H9 (cell line): ENCODE results near the gene TMTC3. TPM values are rescaled to one million over a fixed set of nuclear protein-coding genes. Genes with fewer than 3 reads are reported as not detected.

Source experiments
- DNase-seq: peaks from one replicate; pipeline ENCODE4 v3.0.0-alpha.2; 2017
- H2AFZ ChIP-seq: one replicate; pipeline ENCODE4 v1.6.1; 2013; ENCODE audit warnings: mild to moderate bottlenecking, low read length, control low read depth, moderate library complexity
- H2AK5ac ChIP-seq: 2 replicates; pipeline ENCODE4 v1.6.1; 2013; ENCODE audit warnings: low read length, control low read depth, mixed read lengths; ENCODE audit not compliant: insufficient read length
- H2BK120ac ChIP-seq: one replicate; pipeline ENCODE4 v1.6.1; 2013; ENCODE audit warnings: low read depth, mild to moderate bottlenecking, low read length, control low read depth, inconsistent platforms; ENCODE audit not compliant: poor library complexity, severe bottlenecking
- H2BK12ac ChIP-seq: 2 replicates; pipeline ENCODE4 v1.6.1; 2013; ENCODE audit warnings: low read length, control low read depth, mixed read lengths, low read depth; ENCODE audit not compliant: insufficient read length
- H2BK15ac ChIP-seq: 2 replicates; pipeline ENCODE4 v1.6.1; 2013; ENCODE audit warnings: low read depth, low read length, control low read depth
- H2BK20ac ChIP-seq: one replicate; pipeline ENCODE4 v1.6.1; 2013; ENCODE audit warnings: low read depth, mild to moderate bottlenecking, low read length, control low read depth, inconsistent platforms; ENCODE audit not compliant: poor library complexity, severe bottlenecking
- H2BK5ac ChIP-seq: 2 replicates; pipeline ENCODE4 v1.6.1; 2013; ENCODE audit warnings: low read length, control low read depth, mixed read lengths; ENCODE audit not compliant: insufficient read length
- H3K14ac ChIP-seq: 2 replicates; pipeline ENCODE4 v1.6.1; 2013; ENCODE audit warnings: low read length, control low read depth; ENCODE audit not compliant: insufficient read depth
- H3K18ac ChIP-seq: 2 replicates; pipeline ENCODE4 v1.6.1; 2013; ENCODE audit warnings: low read depth, mild to moderate bottlenecking, mixed read lengths, low read length, control low read depth; ENCODE audit not compliant: insufficient read length
- H3K23ac ChIP-seq: 2 replicates; pipeline ENCODE4 v1.6.1; 2013; ENCODE audit warnings: low read length, control low read depth, mixed read lengths, low read depth; ENCODE audit not compliant: insufficient read length
- H3K23me2 ChIP-seq: 2 replicates; pipeline ENCODE4 v1.6.1; 2013; ENCODE audit warnings: low read depth, mild to moderate bottlenecking, mixed read lengths, low read length, control low read depth; ENCODE audit not compliant: insufficient read length, poor library complexity, severe bottlenecking
- H3K27ac ChIP-seq: 2 replicates; pipeline ENCODE4 v1.5.1; 2013; ENCODE audit warnings: low read length, control low read depth, mixed read lengths, low read depth; ENCODE audit not compliant: insufficient read length
- H3K27me3 ChIP-seq: 2 replicates; pipeline ENCODE4 v1.6.1; 2013; ENCODE audit warnings: low read length, control low read depth, inconsistent platforms; ENCODE audit not compliant: insufficient read depth
- H3K4ac ChIP-seq: 2 replicates; pipeline ENCODE4 v1.6.1; 2013; ENCODE audit warnings: low read depth, mild to moderate bottlenecking, control low read depth, inconsistent platforms, low read length, moderate library complexity
- H3K4me1 ChIP-seq: 2 replicates; pipeline ENCODE4 v1.6.1; 2013; ENCODE audit warnings: low read length, control low read depth, inconsistent platforms; ENCODE audit not compliant: insufficient read depth
- H3K4me2 ChIP-seq: 2 replicates; pipeline ENCODE4 v1.6.1; 2013; ENCODE audit warnings: low read length, control low read depth, mixed read lengths; ENCODE audit not compliant: insufficient read length, insufficient read depth
- H3K56ac ChIP-seq: 2 replicates; pipeline ENCODE4 v1.6.1; 2013; ENCODE audit warnings: low read depth, mild to moderate bottlenecking, mixed read lengths, low read length, control low read depth; ENCODE audit not compliant: insufficient read length
- H3K79me1 ChIP-seq: 2 replicates; pipeline ENCODE4 v1.6.1; 2013; ENCODE audit warnings: low read depth, mild to moderate bottlenecking, moderate library complexity, low read length, control low read depth, inconsistent platforms; ENCODE audit not compliant: insufficient read depth, poor library complexity, severe bottlenecking
- H3K79me2 ChIP-seq: 2 replicates; pipeline ENCODE4 v1.6.1; 2013; ENCODE audit warnings: low read length, control low read depth, inconsistent platforms; ENCODE audit not compliant: insufficient read depth
- H3K9ac ChIP-seq: 2 replicates; pipeline ENCODE4 v1.6.1; 2013; ENCODE audit warnings: low read length, control low read depth, mixed read lengths; ENCODE audit not compliant: insufficient read length; ENCODE audit errors: extremely low read depth
- H3K9me3 ChIP-seq: one replicate; pipeline ENCODE4 v1.6.1; 2013; ENCODE audit warnings: low read depth, low read length, inconsistent platforms; ENCODE audit not compliant: control insufficient read depth
- H3T11ph ChIP-seq: one replicate; pipeline ENCODE4 v1.6.1; 2013; ENCODE audit warnings: mild to moderate bottlenecking, low read length, control low read depth, inconsistent platforms
- H4K20me1 ChIP-seq: one replicate; pipeline ENCODE4 v1.6.1; 2013; ENCODE audit not compliant: control insufficient read depth, insufficient read length, insufficient read depth
- H4K5ac ChIP-seq: 2 replicates; pipeline ENCODE4 v1.6.1; 2013; ENCODE audit warnings: low read depth, mild to moderate bottlenecking, mixed read lengths, low read length, control low read depth; ENCODE audit not compliant: insufficient read length
- H4K8ac ChIP-seq: replicated peaks from 2 replicates; pipeline ENCODE4 v1.6.1; 2013; ENCODE audit warnings: low read length, control low read depth, mixed read lengths, low read depth; ENCODE audit not compliant: insufficient read length
- H4K91ac ChIP-seq: 2 replicates; pipeline ENCODE4 v1.6.1; 2013; ENCODE audit warnings: low read depth, mild to moderate bottlenecking, moderate library complexity, mixed read lengths, low read length, control low read depth; ENCODE audit not compliant: insufficient read length
- H3K27ac Mint-ChIP-seq, 3 experiments: 2 replicates in 2 of 3; 3 replicates in 1 of 3; pipeline ENCODE4 v1.8.0; 2020 to 2021; ENCODE audit warnings: mixed read lengths in 3 of 3, mild to moderate bottlenecking in 1 of 3, moderate library complexity in 1 of 3
- H3K27me3 Mint-ChIP-seq: 2 replicates; pipeline ENCODE4 v1.8.0; 2021; ENCODE audit warnings: low read depth, mild to moderate bottlenecking, moderate library complexity, mixed read lengths
- H3K36me3 Mint-ChIP-seq, 3 experiments: 2 replicates in 2 of 3; 3 replicates in 1 of 3; pipeline ENCODE4 v1.8.0; 2020 to 2021; ENCODE audit warnings: low read depth in 3 of 3, mixed read lengths in 3 of 3; ENCODE audit not compliant: insufficient read depth in 1 of 3
- H3K4me1 Mint-ChIP-seq, 2 experiments: 2 replicates each; pipeline ENCODE4 v1.8.0; 2020; ENCODE audit warnings: mixed read lengths in 2 of 2
- H3K4me3 Mint-ChIP-seq, 2 experiments: 2 replicates in 1 of 2; 3 replicates in 1 of 2; pipeline ENCODE4 v1.8.0; 2020 to 2021; ENCODE audit warnings: mild to moderate bottlenecking in 2 of 2, mixed read lengths in 2 of 2, moderate library complexity in 1 of 2
- H3K9me3 Mint-ChIP-seq, 2 experiments: 2 replicates in 1 of 2; 3 replicates in 1 of 2; pipeline ENCODE4 v1.8.0; 2020; ENCODE audit warnings: mild to moderate bottlenecking in 2 of 2, mixed read lengths in 2 of 2, moderate library complexity in 1 of 2
- WGBS: extraction: QIAGEN DNeasy Blood & Tissue Kit; methylation state at CpG from one replicate; pipeline ENCODE4 v1.1.7; 2013; ENCODE audit warnings: missing lambda C conversion rate, low lambda C conversion rate, mixed read lengths; ENCODE audit not compliant: insufficient read length; ENCODE audit errors: extremely low coverage; 5-methylcytosine and 5-hydroxymethylcytosine counted together
- total RNA-seq: library from RNA; stranded (reverse); gene quantifications from 2 replicates; pipeline ENCODE4 v1.2.1, GENCODE V29; 2021
- TF ChIP-seq, protein P1 (sequence below): fragments of 200-600 bp; sonication (generic); conservative IDR thresholded peaks from 3 replicates; pipeline ENCODE4 v1.8.0; 2021; ENCODE audit warnings: antibody characterized with exemption, mild to moderate bottlenecking

The TMTC3 gene
- total RNA-seq, 1 experiment from 2014 or later, result 37.7 TPM

DNA sequence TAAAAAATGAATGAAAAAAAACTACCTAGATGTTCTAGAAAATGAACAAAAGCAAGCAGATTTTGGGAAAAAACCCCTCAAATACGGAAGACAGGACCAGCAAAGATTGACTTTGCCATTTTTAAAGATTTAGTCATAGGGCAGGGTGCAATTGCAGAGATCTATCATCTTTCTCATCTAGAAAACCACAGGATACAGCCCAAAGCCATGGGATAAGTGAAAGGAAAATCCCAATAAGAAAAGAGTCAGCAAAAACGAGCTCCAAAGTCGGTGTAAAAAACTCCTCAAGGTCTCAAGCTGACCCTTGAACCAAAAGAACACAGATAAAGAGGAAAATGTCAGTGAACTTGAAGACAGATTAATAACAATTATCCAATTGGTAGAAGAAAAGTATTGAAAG, 28.2 kb upstream of the TMTC3 start:
- H4K8ac ChIP-seq, result no peak overlapping the region
- H3K4me1 Mint-ChIP-seq, result no peaks in the 10 kb centered on the region

More for the DNA sequence above, 28.2 kb upstream of the TMTC3 start:
- Histone ChIP-seq H2BK120ac (no peak overlapping the region), H3K4ac (no peak overlapping the region), H3K9me3 (no peaks in the 10 kb centered on the region), H3K18ac (no peak overlapping the region), H2BK5ac (no peak overlapping the region), H2BK15ac (no peak overlapping the region), H3K79me2 (no peaks in the 10 kb centered on the region), H3K56ac (no peak overlapping the region), H4K5ac (no peak overlapping the region), H4K20me1 (no peaks in the 10 kb centered on the region), H2AFZ (no peak overlapping the region), H3K9ac (no peak overlapping the region), H3K4me2 (no peak overlapping the region), H2BK12ac (no peak overlapping the region), H3K27me3 (no peaks in the 10 kb centered on the region), H3K23me2 (no peaks in the 10 kb centered on the region), H3K79me1 (no peaks in the 10 kb centered on the region), H3K23ac (no peak overlapping the region), H3K14ac (no peak overlapping the region), H2AK5ac (no peak overlapping the region), H3K27ac (no peak overlapping the region), H4K91ac (no peak overlapping the region), H2BK20ac (no peak overlapping the region), H3T11ph (no peak overlapping the region), H3K4me1 (no peaks in the 10 kb centered on the region)
- no CpG with 5 or more reads among the region's 3 CpGs for WGBS
- Mint-ChIP-seq H3K4me3 (no peak overlapping the region), H3K27me3 (no peaks in the 10 kb centered on the region), H3K9me3 (no peaks in the 10 kb centered on the region), H3K36me3 (peaks cover 4 to 32% (median 28%) of the 10 kb centered on the region in 3 experiments; a peak in 6 of 7 replicates), H3K27ac (peak overlapping the region in 1 of 3 experiments; percentile 64; a peak in 1 of 7 replicates)
- TF ChIP-seq, protein P1, sequence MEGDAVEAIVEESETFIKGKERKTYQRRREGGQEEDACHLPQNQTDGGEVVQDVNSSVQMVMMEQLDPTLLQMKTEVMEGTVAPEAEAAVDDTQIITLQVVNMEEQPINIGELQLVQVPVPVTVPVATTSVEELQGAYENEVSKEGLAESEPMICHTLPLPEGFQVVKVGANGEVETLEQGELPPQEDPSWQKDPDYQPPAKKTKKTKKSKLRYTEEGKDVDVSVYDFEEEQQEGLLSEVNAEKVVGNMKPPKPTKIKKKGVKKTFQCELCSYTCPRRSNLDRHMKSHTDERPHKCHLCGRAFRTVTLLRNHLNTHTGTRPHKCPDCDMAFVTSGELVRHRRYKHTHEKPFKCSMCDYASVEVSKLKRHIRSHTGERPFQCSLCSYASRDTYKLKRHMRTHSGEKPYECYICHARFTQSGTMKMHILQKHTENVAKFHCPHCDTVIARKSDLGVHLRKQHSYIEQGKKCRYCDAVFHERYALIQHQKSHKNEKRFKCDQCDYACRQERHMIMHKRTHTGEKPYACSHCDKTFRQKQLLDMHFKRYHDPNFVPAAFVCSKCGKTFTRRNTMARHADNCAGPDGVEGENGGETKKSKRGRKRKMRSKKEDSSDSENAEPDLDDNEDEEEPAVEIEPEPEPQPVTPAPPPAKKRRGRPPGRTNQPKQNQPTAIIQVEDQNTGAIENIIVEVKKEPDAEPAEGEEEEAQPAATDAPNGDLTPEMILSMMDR, result no peak
- DNase-seq, result no peak
